ENCODE measurements around the gene TIRAP.

The TIRAP gene

GRCh38 chr11:126341760-126342161 lies 58.9 kb downstream of the TIRAP start:
- DNase-seq (ENCODE audit: low read depth in 2 of 2) = no peak

GRCh38 chr11:126343051-126343450 lies 60.2 kb downstream of the TIRAP start:
- DNase-seq (ENCODE audit: low read depth in 2 of 2) = no peak

Measured in activated CD4-positive, alpha-beta T cell treated with anti-CD3 and anti-CD28 coated beads for 24 hours (primary cell).